Ascending aorta (tissue), 2 donors: Measurements from ENCODE around the gene ATP8A2. TPM values are rescaled to one million over a fixed set of nuclear protein-coding genes. Genes with fewer than 3 reads are reported as not detected.
"Not testable (repeated sequence)": the region's sequence is repeated elsewhere in the genome, so short reads cannot be mapped to it uniquely, and the experiment has no call there.

Experiments used
- DNase-seq, 2 donors: peaks; one replicate each; pipeline ENCODE4 v3.0.0-alpha.2; 2019; ENCODE audit warnings: low spot score in 2 of 2
- H3K27ac ChIP-seq, 2 donors: fragments of 200-600 bp; sonication (generic); one replicate each; pipeline ENCODE4 v1.5.1; 2016 to 2017; ENCODE audit warnings: mild to moderate bottlenecking in 1 of 2
- H3K27me3 ChIP-seq: fragments of 200-600 bp; sonication (generic); one replicate; pipeline ENCODE4 v1.5.1; 2017
- H3K36me3 ChIP-seq, 2 donors: fragments of 200-600 bp; sonication (generic); one replicate each; pipeline ENCODE4 v1.5.1; 2016
- H3K4me1 ChIP-seq, 2 donors: fragments of 200-600 bp; sonication (generic); one replicate each; pipeline ENCODE4 v1.5.1; 2016 to 2017; ENCODE audit warnings: mild to moderate bottlenecking in 1 of 2
- H3K4me3 ChIP-seq, 2 donors: fragments of 200-600 bp; sonication (generic); one replicate each; pipeline ENCODE4 v1.5.1; 2016 to 2017; ENCODE audit warnings: mild to moderate bottlenecking in 1 of 2
- H3K9me3 ChIP-seq, 2 donors: fragments of 200-600 bp; sonication (generic); one replicate each; pipeline ENCODE4 v1.5.1; 2016
- intact Hi-C: fragments of 100-400 bp; cut with DNase I; formaldehyde crosslinking; loops from one replicate; pipeline ENCODE4 v1.15.1; 2023
- total RNA-seq: library from RNA; depleted of rRNA; stranded (reverse); fragments of >200 nt; gene quantifications from one replicate; pipeline ENCODE4 v1.1.0, GENCODE V29; 2016
- TF ChIP-seq, protein P1 (sequence below), 3 experiments: fragments of 200-600 bp in 2 of 3; fragments of 450-650 bp in 1 of 3; sonication (generic) in 2 of 3; IDR thresholded peaks; one replicate each; pipeline ENCODE4 v1.5.1; 2016 to 2019; ENCODE audit warnings: antibody characterized with exemption in 3 of 3, mild to moderate bottlenecking in 1 of 3, moderate library complexity in 1 of 3

ATP8A2 gene
- total RNA-seq, 1 donor from 2014 or later: under 0.01 TPM

DNA sequence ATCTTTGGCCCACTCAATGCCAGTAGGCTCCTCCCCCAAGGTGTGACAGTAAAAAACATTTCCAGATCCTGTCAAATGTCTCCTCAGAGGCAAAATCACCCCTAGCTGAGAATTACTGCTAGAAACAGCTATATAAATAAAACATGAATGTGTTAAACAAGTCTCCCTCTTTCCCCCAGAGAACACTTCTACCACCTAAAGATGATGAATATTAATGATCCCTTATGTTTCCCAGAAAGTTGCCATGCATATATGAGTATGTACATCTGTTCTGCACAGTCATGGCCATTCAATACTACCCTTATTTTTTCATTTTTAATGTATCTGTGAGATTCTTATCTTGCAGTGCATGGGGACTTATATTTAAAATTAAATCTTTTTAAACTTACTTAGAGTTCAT lies 450.0 kb downstream of the ATP8A2 start:
- Histone ChIP-seq H3K4me3 (no peak overlapping the region), H3K36me3 (no peaks in the 10 kb centered on the region), H3K27ac (no peak overlapping the region), H3K9me3 (peaks cover 0 to 4% of the 10 kb centered on the region in 2 donors), H3K27me3 (no peaks in the 10 kb centered on the region), H3K4me1 (no peaks in the 10 kb centered on the region)
- no peak for DNase-seq
- intact Hi-C loops: no loop called here
- TF ChIP-seq, protein P1, sequence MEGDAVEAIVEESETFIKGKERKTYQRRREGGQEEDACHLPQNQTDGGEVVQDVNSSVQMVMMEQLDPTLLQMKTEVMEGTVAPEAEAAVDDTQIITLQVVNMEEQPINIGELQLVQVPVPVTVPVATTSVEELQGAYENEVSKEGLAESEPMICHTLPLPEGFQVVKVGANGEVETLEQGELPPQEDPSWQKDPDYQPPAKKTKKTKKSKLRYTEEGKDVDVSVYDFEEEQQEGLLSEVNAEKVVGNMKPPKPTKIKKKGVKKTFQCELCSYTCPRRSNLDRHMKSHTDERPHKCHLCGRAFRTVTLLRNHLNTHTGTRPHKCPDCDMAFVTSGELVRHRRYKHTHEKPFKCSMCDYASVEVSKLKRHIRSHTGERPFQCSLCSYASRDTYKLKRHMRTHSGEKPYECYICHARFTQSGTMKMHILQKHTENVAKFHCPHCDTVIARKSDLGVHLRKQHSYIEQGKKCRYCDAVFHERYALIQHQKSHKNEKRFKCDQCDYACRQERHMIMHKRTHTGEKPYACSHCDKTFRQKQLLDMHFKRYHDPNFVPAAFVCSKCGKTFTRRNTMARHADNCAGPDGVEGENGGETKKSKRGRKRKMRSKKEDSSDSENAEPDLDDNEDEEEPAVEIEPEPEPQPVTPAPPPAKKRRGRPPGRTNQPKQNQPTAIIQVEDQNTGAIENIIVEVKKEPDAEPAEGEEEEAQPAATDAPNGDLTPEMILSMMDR (IDR thresholded peaks at IDR 0.05): no peak

DNA sequence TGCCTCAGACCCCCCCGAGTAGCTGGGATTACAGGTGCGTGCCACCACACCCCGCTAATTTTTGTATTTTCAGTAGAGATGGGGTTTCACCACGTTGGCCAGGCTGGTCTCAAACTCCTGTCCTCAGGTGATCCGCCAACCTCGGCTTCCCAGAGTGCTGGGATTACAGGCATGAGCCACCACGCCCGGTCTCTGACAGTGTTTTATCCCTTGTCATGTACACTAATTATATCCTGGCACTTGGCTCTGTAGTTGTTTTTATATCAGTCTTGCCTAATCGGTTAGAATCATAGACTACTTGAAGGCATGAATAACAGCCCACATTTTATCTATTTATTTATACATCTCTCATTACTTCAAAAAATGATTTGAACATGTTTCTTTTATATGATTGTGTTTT lies 455.4 kb downstream of the ATP8A2 start:
- H3K4me1 ChIP-seq, intact Hi-C loops, DNase-seq, H3K4me3 ChIP-seq, H3K36me3 ChIP-seq, H3K9me3 ChIP-seq, H3K27ac ChIP-seq, H3K27me3 ChIP-seq: not testable (repeated sequence)

DNA sequence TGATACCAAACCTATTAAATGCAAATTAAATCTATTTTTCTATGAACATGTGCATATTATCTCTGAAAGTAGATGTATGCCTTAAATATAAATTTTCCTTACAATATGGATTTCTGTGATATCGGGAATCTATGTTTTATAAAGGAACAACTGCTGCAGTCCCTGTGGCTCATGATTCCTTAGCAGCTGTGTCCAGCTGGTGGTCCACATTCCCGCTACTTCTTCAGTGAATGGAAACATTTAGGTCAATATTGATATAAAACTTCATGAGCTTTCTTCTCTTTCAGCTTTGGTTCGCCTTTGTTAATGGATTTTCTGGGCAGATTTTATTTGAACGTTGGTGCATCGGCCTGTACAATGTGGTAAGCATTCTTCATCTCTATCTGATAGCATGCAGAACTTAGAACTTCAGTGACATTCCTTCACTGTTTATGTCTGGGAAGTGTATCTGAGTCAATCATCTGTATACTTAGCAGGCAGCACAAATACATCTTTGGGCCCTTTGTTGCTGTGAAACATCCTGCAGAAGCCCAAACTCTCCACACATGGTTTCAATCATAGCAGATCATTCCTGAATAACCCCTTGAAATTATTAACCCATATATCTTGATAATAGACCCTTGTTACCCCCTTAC lies 456.2 kb downstream of the ATP8A2 start:
- TF ChIP-seq, protein P1 (IDR thresholded peaks at IDR 0.05): no peak
- Histone ChIP-seq H3K27ac (no peak overlapping the region), H3K36me3 (no peaks in the 10 kb centered on the region), H3K4me3 (no peak overlapping the region), H3K9me3 (peaks cover 0 to 4% of the 10 kb centered on the region in 2 donors), H3K4me1 (no peaks in the 10 kb centered on the region), H3K27me3 (no peaks in the 10 kb centered on the region)
- intact Hi-C loops: no loop called here
- no peak for DNase-seq

DNA sequence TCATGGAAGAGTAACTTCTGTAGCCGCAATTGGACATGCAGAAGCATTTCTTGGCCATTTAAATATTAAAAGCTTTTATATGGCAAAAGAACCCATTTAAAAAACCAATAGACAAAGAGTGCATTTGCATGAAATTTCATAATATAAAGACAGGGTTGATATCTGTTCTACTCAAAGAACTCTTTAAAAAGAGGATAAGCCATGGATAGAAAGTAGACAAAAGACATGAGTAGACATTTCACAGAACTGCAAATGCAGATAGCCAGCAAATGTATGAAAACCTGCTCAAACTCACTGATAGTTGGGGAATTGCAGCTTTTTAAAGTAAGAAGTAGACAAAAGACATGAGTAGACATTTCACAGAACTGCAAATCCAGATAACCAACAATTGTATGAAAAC lies 462.0 kb downstream of the ATP8A2 start:
- TF ChIP-seq, protein P1 (IDR thresholded peaks at IDR 0.05): no peak
- Histone ChIP-seq H3K36me3 (no peaks in the 10 kb centered on the region), H3K27me3 (no peaks in the 10 kb centered on the region), H3K27ac (no peak overlapping the region), H3K4me3 (no peak overlapping the region), H3K9me3 (no peaks in the 10 kb centered on the region), H3K4me1 (no peaks in the 10 kb centered on the region)
- DNase-seq: no peak
- intact Hi-C loops: no loop called here

DNA sequence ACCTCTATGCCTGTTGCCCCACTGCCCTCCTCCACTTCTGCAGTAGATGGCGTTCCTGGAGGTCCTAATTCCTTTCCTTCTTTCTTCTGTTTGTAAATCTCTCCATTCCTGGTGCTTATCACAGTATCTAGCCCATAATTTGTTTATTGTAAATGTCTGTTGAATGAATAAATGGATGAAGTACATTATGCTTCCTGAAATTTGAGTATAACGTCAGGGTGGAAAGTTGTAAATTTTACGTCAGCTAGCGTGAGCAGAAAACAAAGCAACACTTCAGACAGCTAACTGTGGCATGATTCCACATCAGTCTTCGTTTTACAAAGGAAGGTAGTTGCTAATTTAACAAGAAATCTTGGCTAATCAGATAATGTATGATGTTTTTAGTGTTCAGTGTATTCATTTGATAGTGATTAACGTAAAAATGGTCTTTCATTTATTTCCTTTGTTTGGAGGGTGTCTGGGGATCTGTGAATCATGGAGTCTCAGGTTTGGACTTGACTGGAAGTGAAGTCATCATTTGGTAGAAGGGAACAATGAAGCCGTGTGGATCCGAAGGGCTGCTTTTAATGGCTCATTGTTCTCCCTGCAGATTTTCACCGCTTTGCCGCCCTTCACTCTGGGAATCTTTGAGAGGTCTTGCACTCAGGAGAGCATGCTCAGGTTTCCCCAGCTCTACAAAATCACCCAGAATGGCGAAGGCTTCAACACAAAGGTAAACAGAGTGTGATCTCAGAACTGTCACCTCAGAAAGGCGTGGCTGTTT lies 465.0 kb downstream of the ATP8A2 start:
- H3K27ac ChIP-seq: no peak overlapping the region
- intact Hi-C loops: no loop called here
- no peaks in the 10 kb centered on the region for H3K4me1 ChIP-seq
- TF ChIP-seq, protein P1 (IDR thresholded peaks at IDR 0.05): no peak
- no peaks in the 10 kb centered on the region for H3K9me3 ChIP-seq
- no peak for DNase-seq
- H3K4me3 ChIP-seq: no peak overlapping the region
- no peaks in the 10 kb centered on the region for H3K36me3 ChIP-seq
- no peaks in the 10 kb centered on the region for H3K27me3 ChIP-seq

DNA sequence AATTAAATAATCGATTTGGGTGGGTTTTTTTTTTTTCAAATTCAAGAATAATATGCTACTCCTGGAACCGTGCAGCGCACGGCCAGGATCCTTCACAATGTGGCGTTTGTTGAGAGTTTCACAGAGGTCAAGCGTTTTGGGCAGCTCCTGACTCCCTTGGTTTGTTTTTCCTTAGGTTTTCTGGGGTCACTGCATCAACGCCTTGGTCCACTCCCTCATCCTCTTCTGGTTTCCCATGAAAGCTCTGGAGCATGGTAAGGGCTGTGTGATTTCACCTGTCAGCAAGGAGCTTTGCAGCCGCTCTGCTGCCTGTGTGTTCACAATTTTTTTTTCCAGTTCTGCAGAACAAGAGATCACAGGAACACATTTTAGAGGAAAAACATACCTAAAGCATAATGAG lies 467.6 kb downstream of the ATP8A2 start:
- no peaks in the 10 kb centered on the region for H3K36me3 ChIP-seq
- intact Hi-C loops: no loop called here

More for the DNA sequence above, 467.6 kb downstream of the ATP8A2 start:
- no peak for DNase-seq
- Histone ChIP-seq H3K4me3 (no peak overlapping the region), H3K4me1 (no peaks in the 10 kb centered on the region), H3K9me3 (no peaks in the 10 kb centered on the region), H3K27ac (no peak overlapping the region), H3K27me3 (no peaks in the 10 kb centered on the region)
- TF ChIP-seq, protein P1 (IDR thresholded peaks at IDR 0.05): no peak
